ENCODE results near the gene TTC13.
"Not testable (repeated sequence)": the region's sequence is repeated elsewhere in the genome, so short reads cannot be mapped to it uniquely, and the experiment has no call there.

TTC13 gene

GRCh38 chr1:231011360-231011759, 32.7 kb upstream of the TTC13 start:
- no peak for TF ChIP-seq CTCF (conservative IDR thresholded peaks at IDR 0.05; ENCODE audit: low read length)
- no peak for DNase-seq (ENCODE audit: low read depth)
- H3K4me3 ChIP-seq (ENCODE audit: low read length) = no peak overlapping the region

GRCh38 chr1:231007535-231007934, 28.9 kb upstream of the TTC13 start:
- not testable (repeated sequence) for H3K4me3 ChIP-seq (ENCODE audit: low read length); DNase-seq (ENCODE audit: low read depth)

GRCh38 chr1:231001892-231002291, 23.2 kb upstream of the TTC13 start:
- no peak for DNase-seq (ENCODE audit: low read depth)
- TF ChIP-seq CTCF (conservative IDR thresholded peaks at IDR 0.05; ENCODE audit: low read length) = no peak
- H3K4me3 ChIP-seq (ENCODE audit: low read length) = no peak overlapping the region

- no peak for DNase-seq (ENCODE audit: low read depth)
- no peak overlapping the region for H3K4me3 ChIP-seq (ENCODE audit: low read length)
- TF ChIP-seq CTCF (conservative IDR thresholded peaks at IDR 0.05; ENCODE audit: low read length) = no peak
These were observed 22.0 kb upstream of the TTC13 start for GRCh38 chr1:231000639-231001038.

GRCh38 chr1:231000201-231000600, 21.5 kb upstream of the TTC13 start:
- DNase-seq (ENCODE audit: low read depth) = no peak
- H3K4me3 ChIP-seq (ENCODE audit: low read length) = no peak overlapping the region
- no peak for TF ChIP-seq CTCF (conservative IDR thresholded peaks at IDR 0.05; ENCODE audit: low read length)

GRCh38 chr1:230994860-230995259, 16.2 kb upstream of the TTC13 start:
- TF ChIP-seq CTCF (conservative IDR thresholded peaks at IDR 0.05; ENCODE audit: low read length) = no peak
- no peak for DNase-seq (ENCODE audit: low read depth)

GRCh38 chr1:230992100-230992774, 13.6 kb upstream of the TTC13 start:
- no peak for TF ChIP-seq CTCF (conservative IDR thresholded peaks at IDR 0.05; ENCODE audit: low read length)
- no peak for DNase-seq (ENCODE audit: low read depth)
- no peak overlapping the region for H3K4me3 ChIP-seq (ENCODE audit: low read length)

More at GRCh38 chr1:230994860-230995259, 16.2 kb upstream of the TTC13 start:
- H3K4me3 ChIP-seq (ENCODE audit: low read length) = no peak overlapping the region
